GM12864 (cell line): ENCODE measurements around the gene OR6M1.

Source experiments
- DNase-seq: peaks from one replicate; pipeline ENCODE4 v3.0.0-alpha.2; 2011; ENCODE audit warnings: low read depth
- H3K4me3 ChIP-seq: 2 replicates; pipeline ENCODE4 v1.5.1; 2011; ENCODE audit warnings: mild to moderate bottlenecking, low read depth, low read length, control low read depth
- TF ChIP-seq, protein P1 (sequence below): IDR thresholded peaks from 2 replicates; pipeline ENCODE4 v1.5.1; 2011; ENCODE audit warnings: low read depth, mild to moderate bottlenecking, moderate library complexity, low read length, control low read depth, inconsistent platforms; ENCODE audit errors: missing control alignments

OR6M1 gene

DNA sequence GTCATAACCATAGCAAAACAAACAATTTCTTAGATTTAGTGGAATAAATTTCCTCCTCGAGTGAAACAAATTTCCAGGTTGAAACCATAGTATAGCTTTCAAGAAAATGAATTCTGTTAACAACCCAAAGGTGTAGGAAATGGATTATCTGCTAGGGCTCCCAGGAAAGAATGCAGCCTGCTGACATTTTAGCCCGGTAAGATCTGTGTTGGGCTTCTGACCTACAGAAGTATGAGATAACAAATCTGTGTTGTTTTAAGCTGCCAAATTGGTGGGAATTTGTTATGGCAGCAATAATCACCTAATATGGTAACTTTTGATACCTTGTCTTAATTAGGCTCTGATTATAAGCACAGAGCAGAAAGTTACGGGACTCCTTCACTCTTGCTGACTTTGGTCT, 32.0 kb upstream of the OR6M1 start:
- DNase-seq = no peak
- H3K4me3 ChIP-seq = no peak overlapping the region
- TF ChIP-seq, protein P1, sequence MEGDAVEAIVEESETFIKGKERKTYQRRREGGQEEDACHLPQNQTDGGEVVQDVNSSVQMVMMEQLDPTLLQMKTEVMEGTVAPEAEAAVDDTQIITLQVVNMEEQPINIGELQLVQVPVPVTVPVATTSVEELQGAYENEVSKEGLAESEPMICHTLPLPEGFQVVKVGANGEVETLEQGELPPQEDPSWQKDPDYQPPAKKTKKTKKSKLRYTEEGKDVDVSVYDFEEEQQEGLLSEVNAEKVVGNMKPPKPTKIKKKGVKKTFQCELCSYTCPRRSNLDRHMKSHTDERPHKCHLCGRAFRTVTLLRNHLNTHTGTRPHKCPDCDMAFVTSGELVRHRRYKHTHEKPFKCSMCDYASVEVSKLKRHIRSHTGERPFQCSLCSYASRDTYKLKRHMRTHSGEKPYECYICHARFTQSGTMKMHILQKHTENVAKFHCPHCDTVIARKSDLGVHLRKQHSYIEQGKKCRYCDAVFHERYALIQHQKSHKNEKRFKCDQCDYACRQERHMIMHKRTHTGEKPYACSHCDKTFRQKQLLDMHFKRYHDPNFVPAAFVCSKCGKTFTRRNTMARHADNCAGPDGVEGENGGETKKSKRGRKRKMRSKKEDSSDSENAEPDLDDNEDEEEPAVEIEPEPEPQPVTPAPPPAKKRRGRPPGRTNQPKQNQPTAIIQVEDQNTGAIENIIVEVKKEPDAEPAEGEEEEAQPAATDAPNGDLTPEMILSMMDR = no peak

DNA sequence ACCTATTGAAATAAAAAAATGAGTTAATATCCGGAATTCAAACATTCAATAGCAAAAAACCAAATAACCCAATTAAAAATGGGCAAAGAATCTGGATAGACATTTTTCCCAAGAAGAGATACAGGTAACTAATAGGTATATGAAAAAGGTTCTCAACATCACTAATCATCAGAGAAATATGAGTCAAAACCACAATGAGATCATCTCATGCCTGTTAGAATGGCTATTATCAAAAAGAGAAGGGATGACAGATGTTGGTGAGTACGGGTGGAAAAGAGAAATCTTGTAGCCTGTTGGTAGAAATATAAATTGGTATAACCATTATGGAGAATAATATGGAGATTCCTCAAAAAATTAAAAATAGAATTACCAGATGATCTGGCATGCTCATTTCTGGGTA, 26.9 kb upstream of the OR6M1 start:
- TF ChIP-seq, protein P1 = no peak
- no peak overlapping the region for H3K4me3 ChIP-seq
- DNase-seq = no peak

DNA sequence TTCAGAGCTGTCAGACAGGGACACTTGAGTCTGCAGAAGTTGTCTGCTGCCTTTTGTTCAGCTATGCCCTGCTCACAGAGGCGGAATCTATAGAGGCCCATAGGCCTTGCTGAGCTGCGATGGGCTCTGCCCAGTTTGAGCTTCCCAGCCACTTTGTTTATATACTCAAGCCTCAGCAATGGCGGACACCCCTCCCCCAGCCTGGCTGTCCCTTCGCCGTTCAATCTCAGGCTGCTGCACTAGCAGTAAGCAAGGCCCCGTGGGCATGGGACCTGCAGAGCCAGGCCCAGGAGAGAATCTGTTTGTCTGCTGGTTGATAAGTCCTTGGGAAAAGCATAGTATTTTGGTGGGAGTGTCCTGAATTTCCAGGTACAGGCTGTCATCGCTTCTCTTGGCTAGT, 23.6 kb upstream of the OR6M1 start:
- TF ChIP-seq, protein P1 = no peak
- H3K4me3 ChIP-seq = no peak overlapping the region
- DNase-seq = no peak

DNA sequence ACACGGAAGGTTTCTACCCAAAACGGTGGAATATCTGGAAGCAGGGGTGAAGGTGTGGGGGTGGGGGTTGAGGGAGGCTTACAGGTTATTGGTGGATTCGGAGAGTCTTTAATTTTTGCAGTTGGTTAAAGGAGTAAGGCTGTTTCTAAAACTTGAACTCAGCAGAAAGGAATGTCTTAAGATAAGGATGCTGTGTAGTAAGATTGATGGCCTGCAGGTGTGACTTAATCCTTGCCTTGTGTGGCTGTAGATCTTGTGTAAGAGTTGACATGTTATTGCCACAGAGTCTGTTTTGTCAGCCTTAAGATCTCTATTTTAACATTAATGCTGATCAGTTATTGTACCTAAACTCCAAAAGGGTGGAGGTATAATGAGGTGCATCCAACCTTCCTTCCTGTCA, 16.4 kb upstream of the OR6M1 start:
- TF ChIP-seq, protein P1 = no peak
- no peak for DNase-seq
- H3K4me3 ChIP-seq = no peak overlapping the region

DNA sequence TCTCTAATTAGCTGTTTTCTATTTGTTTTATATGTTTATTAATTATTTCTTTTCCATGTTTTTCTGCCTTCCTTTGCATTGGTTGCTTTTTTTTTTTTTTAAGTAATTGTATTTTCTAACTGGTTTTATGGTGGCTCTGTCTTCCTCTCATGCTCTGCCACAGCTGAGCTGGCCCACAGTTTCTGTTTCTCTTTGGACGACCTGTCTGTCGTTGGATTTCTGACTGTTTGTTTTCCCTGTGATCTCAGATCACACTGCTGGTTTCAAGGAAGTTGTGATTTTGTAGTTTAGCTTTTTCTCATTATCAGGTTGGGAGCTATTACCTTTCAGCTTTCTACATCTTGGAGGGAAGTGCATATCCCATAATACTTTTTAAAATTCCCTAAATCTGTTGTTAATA, 15.9 kb upstream of the OR6M1 start:
- no peak for DNase-seq
- TF ChIP-seq, protein P1 = no peak

DNA sequence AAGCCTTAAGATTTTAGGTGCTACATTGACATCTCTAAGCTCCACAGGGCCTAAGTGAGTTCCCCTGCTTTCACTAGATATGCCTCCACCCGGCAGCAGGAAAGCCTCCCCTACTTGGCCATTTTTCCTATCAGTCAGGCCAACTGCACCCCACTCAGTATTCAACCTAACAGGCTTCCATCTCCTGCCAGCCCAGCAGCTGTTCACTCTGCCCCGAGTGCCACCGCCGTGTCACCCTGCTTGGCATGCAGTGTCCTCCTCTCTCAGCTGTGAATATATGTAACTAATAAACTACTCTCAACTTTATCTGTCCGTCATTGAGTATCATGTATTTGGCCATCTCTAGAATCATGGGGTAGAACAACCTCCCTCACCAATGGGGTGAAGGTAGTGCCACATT, 9.0 kb upstream of the OR6M1 start:
- no peak overlapping the region for H3K4me3 ChIP-seq
- DNase-seq = no peak
- TF ChIP-seq, protein P1 = no peak

More for the DNA sequence above, 15.9 kb upstream of the OR6M1 start:
- no peak overlapping the region for H3K4me3 ChIP-seq

DNA sequence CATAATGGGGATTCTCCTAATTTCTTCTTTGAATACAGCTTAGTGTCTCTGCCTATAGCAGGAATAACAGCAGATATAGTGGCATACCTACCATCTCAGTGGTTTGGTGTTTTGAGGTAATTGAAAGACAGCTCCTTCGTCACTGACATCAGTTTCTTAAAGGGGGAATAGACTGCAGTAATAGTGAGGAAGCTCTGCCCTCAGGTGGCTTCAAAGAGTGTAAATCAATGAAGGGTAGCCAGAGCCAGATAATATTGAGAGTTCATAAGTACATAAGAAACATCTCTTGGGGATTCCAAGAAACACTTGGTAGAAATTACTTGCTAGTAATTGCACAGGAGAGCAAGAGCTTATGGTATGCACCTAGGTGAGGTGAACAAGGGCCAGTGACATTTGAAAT, 4.4 kb downstream of the OR6M1 start:
- no peak for DNase-seq
- no peak overlapping the region for H3K4me3 ChIP-seq
- TF ChIP-seq, protein P1 = no peak
